Breast epithelium (tissue), 3 donors: Measurements from ENCODE around the gene HID1.

Source experiments
- POLR2AphosphoS5 ChIP-seq, 3 donors: sonication (generic); formaldehyde crosslinking; IDR thresholded peaks; one replicate each; pipeline ENCODE4 v1.6.1; 2017; ENCODE audit warnings: antibody characterized with exemption in 3 of 3
- TF ChIP-seq, protein P1 (sequence below), 3 donors: fragments of 450-650 bp; IDR thresholded peaks; one replicate each; pipeline ENCODE4 v1.5.1; 2016 to 2017; ENCODE audit warnings: antibody characterized with exemption in 3 of 3, mild to moderate bottlenecking in 3 of 3, moderate library complexity in 3 of 3

DNA sequence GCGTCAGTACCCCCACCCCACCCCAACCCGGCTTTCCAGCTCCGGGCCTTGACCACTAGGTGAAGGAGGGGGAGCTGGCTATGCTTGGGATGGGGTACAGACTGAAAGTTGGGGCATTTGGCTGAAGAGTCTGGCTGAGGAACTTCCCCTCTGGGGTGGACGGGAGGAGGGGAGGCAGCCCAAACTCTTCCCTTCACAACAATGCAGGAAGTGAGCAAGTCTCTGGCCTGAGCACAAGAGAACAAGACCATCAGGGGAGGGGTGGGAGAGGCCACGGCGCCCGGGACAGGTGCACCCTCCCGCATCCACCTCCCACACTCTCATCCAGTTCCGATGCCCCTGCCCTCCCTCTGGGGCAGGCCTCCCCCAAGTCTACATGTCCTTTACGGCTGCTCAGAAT lies 55.1 kb downstream of the HID1 start:
- TF ChIP-seq, protein P1, sequence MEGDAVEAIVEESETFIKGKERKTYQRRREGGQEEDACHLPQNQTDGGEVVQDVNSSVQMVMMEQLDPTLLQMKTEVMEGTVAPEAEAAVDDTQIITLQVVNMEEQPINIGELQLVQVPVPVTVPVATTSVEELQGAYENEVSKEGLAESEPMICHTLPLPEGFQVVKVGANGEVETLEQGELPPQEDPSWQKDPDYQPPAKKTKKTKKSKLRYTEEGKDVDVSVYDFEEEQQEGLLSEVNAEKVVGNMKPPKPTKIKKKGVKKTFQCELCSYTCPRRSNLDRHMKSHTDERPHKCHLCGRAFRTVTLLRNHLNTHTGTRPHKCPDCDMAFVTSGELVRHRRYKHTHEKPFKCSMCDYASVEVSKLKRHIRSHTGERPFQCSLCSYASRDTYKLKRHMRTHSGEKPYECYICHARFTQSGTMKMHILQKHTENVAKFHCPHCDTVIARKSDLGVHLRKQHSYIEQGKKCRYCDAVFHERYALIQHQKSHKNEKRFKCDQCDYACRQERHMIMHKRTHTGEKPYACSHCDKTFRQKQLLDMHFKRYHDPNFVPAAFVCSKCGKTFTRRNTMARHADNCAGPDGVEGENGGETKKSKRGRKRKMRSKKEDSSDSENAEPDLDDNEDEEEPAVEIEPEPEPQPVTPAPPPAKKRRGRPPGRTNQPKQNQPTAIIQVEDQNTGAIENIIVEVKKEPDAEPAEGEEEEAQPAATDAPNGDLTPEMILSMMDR (IDR thresholded peaks at IDR 0.05), result no peak
- TF ChIP-seq POLR2AphosphoS5 (IDR thresholded peaks at IDR 0.05), result no peak
